Tibial artery (tissue), 4 donors: ENCODE data around the gene BFSP2.

Experiments
- DNase-seq, 2 donors: peaks; one replicate each; pipeline ENCODE4 v3.0.0-alpha.2; 2019
- H3K27ac ChIP-seq, 2 donors: fragments of 200-600 bp; sonication (generic) in 1 of 2; 1 replicate in 1 of 2; 2 replicates in 1 of 2; pipeline ENCODE4 v1.5.1; 2018 to 2019; ENCODE audit warnings: mild to moderate bottlenecking in 1 of 2
- H3K27me3 ChIP-seq, 2 donors: fragments of 200-600 bp; sonication (generic) in 1 of 2; one replicate each; pipeline versions ENCODE4 v1.5.1 to v1.6.0; 2016 to 2019
- H3K36me3 ChIP-seq, 3 donors: fragments of 200-600 bp; sonication (generic) in 2 of 3; one replicate each; pipeline ENCODE4 v1.5.1; 2016 to 2019; ENCODE audit warnings: mild to moderate bottlenecking in 2 of 3
- H3K4me1 ChIP-seq, 4 donors: fragments of 200-600 bp; sonication (generic) in 2 of 4; 1 replicate in 3 of 4; 2 replicates in 1 of 4; pipeline ENCODE4 v1.5.1; 2016 to 2019
- H3K4me3 ChIP-seq, 2 donors: fragments of 200-600 bp; sonication (generic) in 1 of 2; 1 replicate in 1 of 2; 2 replicates in 1 of 2; pipeline ENCODE4 v1.5.1; 2018 to 2019; ENCODE audit warnings: mild to moderate bottlenecking in 2 of 2
- H3K9me3 ChIP-seq, 3 donors: fragments of 200-600 bp; sonication (generic) in 1 of 3; one replicate each; pipeline ENCODE4 v1.5.1; 2016 to 2019
- intact Hi-C: fragments of 100-400 bp; cut with DNase I; formaldehyde crosslinking; loops from one replicate; pipeline ENCODE4 v1.15.0; 2023; ENCODE audit warnings: low total_unique reads
- TF ChIP-seq, protein P1 (sequence below), 2 experiments: fragments of 200-600 bp in 1 of 2; fragments of 450-650 bp in 1 of 2; IDR thresholded peaks; one replicate each; pipeline ENCODE4 v1.5.1; 2017 to 2019; ENCODE audit warnings: antibody characterized with exemption in 2 of 2, mild to moderate bottlenecking in 1 of 2, moderate library complexity in 1 of 2

Gene BFSP2

DNA sequence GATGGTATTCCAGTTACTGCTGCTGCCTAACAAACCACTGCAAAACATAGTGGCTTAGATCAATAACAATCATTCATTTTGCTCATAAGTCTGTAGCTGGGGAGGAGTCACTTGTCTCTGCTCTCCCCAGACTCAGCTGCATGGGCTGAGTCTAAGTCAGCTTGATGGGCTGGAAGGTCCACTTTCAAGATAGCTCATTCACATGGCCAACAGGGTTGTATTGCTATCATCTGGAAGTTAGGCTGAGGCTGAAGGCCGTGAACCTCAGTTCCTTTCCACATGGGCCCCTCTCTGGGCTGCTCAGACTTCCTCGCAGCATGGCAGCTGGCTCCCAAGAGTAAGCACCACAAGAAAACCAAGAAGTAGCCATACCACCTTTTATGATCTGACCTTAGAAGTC, 28.7 kb upstream of the BFSP2 start:
- Histone ChIP-seq H3K4me1 (no peaks in the 10 kb centered on the region), H3K27ac (no peak overlapping the region), H3K36me3 (no peaks in the 10 kb centered on the region), H3K4me3 (no peak overlapping the region), H3K27me3 (no peaks in the 10 kb centered on the region), H3K9me3 (no peaks in the 10 kb centered on the region)
- no peak for DNase-seq
- TF ChIP-seq, protein P1, sequence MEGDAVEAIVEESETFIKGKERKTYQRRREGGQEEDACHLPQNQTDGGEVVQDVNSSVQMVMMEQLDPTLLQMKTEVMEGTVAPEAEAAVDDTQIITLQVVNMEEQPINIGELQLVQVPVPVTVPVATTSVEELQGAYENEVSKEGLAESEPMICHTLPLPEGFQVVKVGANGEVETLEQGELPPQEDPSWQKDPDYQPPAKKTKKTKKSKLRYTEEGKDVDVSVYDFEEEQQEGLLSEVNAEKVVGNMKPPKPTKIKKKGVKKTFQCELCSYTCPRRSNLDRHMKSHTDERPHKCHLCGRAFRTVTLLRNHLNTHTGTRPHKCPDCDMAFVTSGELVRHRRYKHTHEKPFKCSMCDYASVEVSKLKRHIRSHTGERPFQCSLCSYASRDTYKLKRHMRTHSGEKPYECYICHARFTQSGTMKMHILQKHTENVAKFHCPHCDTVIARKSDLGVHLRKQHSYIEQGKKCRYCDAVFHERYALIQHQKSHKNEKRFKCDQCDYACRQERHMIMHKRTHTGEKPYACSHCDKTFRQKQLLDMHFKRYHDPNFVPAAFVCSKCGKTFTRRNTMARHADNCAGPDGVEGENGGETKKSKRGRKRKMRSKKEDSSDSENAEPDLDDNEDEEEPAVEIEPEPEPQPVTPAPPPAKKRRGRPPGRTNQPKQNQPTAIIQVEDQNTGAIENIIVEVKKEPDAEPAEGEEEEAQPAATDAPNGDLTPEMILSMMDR (IDR thresholded peaks at IDR 0.05), result no peak
- intact Hi-C loops, result no loop called here

DNA sequence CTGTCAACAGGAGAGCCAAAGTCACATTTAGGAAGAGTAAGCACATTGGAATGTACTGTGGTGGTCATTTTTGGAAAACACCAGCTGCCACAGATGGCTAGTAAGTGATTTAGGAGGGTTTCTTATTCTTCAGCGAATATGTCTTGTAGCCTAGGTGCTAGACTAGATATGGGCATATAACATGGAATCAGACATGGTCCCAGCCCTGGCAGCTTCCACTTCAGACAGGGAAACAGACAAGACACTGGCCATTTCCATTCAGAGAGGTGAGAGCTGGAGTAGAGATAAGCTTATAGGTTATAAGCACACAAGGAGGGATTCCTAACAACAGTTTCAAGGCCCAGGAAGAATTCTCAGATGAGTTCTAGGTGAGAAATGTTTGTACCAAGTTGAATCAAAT, 28.2 kb upstream of the BFSP2 start:
- intact Hi-C loops, result no loop called here
- no peak overlapping the region for H3K27ac ChIP-seq
- H3K36me3 ChIP-seq, result no peaks in the 10 kb centered on the region
- TF ChIP-seq, protein P1 (IDR thresholded peaks at IDR 0.05), result no peak
- H3K9me3 ChIP-seq, result no peaks in the 10 kb centered on the region
- no peak overlapping the region for H3K4me3 ChIP-seq
- no peaks in the 10 kb centered on the region for H3K4me1 ChIP-seq
- H3K27me3 ChIP-seq, result no peaks in the 10 kb centered on the region
- no peak for DNase-seq

DNA sequence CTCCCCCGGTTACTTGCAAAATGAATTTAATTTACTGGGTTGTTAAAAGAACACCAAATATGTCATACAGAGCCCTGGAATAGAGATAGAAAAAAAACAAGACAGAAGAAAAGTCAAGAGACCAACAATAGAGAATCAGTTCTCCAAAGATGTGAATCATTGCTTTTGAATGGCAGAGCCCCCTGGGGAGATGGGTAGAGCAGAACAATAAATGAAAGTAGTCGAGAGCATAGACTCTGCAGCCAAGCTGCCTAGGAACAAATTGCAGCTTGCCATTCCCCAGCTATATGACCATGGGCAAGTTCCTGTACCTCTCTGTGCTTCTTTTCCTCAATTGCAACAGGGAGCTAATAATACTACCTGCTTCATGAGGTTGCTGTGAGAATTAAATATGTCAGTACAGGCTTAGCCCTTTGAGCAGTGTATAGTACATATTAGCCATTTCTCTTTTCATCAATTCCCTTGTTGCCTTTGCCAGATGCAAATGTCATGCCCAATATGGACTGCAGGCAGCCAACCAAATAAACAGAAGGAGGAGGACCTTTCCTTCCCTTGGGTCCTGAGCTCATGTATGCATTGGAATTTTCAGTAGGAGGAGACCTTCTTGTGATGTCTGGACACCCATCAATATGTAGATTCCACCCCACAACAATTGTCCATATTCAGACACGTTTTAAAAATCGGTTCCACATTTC, 25.0 kb upstream of the BFSP2 start:
- TF ChIP-seq, protein P1 (IDR thresholded peaks at IDR 0.05), result no peak
- Histone ChIP-seq H3K4me3 (no peak overlapping the region), H3K27me3 (no peaks in the 10 kb centered on the region), H3K9me3 (no peaks in the 10 kb centered on the region), H3K27ac (no peak overlapping the region), H3K4me1 (no peaks in the 10 kb centered on the region), H3K36me3 (no peaks in the 10 kb centered on the region)
- no peak for DNase-seq
- intact Hi-C loops, result no loop called here

DNA sequence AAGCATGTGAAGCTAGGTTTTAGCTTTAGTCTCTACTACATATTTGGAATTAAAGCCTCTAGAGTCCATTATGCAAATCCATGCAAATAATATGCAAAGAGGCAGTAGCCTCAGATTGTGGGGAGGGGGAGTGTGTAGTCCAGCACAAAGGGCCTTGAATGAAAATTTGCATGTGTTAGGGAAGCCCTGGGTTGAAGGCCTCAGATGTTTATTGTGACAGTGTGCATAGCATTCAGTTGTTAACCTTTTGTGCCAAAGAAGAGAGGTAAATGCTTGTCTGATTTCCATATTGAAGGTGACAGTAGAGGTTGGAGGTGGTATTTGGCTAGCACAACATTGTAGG, 24.5 kb upstream of the BFSP2 start:
- DNase-seq, result no peak
- H3K36me3 ChIP-seq, result no peaks in the 10 kb centered on the region
- intact Hi-C loops, result no loop called here
- no peaks in the 10 kb centered on the region for H3K4me1 ChIP-seq
- TF ChIP-seq, protein P1 (IDR thresholded peaks at IDR 0.05), result no peak
- H3K27me3 ChIP-seq, result no peaks in the 10 kb centered on the region
- H3K9me3 ChIP-seq, result no peaks in the 10 kb centered on the region
- no peak overlapping the region for H3K27ac ChIP-seq
- H3K4me3 ChIP-seq, result no peak overlapping the region

DNA sequence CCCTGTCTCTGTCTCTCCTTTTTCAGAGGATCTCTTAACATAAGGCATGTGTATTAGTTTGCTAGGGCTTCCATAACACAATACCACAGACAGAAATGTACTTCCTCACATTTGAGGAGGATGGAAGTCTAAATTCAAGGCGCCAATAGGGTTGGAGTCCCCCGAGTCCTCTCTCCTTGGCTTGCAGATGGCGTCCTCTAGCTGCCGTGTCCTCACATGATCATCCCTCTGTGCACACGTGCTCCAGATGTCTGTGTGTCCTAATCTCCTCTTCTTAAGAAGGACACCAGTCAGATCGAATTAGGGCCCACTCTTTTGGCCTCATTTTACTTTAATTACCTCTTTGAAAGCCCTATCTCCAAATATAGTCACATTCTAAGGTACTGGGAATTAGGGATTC, 23.0 kb upstream of the BFSP2 start:
- H3K36me3 ChIP-seq, result no peaks in the 10 kb centered on the region
- no peak overlapping the region for H3K4me3 ChIP-seq
- no peaks in the 10 kb centered on the region for H3K27me3 ChIP-seq
- intact Hi-C loops, result no loop called here
- H3K27ac ChIP-seq, result no peak overlapping the region
- TF ChIP-seq, protein P1 (IDR thresholded peaks at IDR 0.05), result no peak
- H3K4me1 ChIP-seq, result no peaks in the 10 kb centered on the region
- DNase-seq, result no peak
- H3K9me3 ChIP-seq, result no peaks in the 10 kb centered on the region

DNA sequence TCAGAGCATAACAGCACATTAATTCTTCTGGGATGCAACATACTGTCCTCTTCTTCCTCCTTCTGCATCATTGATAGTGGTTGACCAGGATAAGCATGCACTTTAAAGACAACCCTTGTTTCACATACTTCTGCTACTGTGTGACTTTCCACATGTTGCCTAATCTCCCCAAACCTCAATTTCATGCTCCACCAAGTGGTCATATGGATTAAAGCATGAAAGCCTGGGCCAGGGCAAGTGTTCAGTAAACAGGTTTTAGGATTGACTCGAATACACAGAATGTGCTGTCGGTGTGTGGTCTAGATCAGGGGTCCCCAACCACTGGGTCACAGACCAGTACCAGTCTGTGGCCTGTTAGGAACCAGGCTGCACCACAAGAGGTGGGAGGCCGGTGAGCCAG, 22.5 kb upstream of the BFSP2 start:
- H3K4me1 ChIP-seq, result no peaks in the 10 kb centered on the region
- no peaks in the 10 kb centered on the region for H3K36me3 ChIP-seq
- H3K27ac ChIP-seq, result no peak overlapping the region
- no peak for DNase-seq
- H3K27me3 ChIP-seq, result no peaks in the 10 kb centered on the region
- intact Hi-C loops, result no loop called here
- no peak overlapping the region for H3K4me3 ChIP-seq
- TF ChIP-seq, protein P1 (IDR thresholded peaks at IDR 0.05), result peak; percentile 27 to 36
- H3K9me3 ChIP-seq, result no peaks in the 10 kb centered on the region
